Fibroblast of skin of back (primary cell): Measurements from ENCODE around the gene PNMA3.
"Not testable (repeated sequence)": the region's sequence is repeated elsewhere in the genome, so short reads cannot be mapped to it uniquely, and the experiment has no call there.

Experiments used
- DNase-seq: peaks from one replicate; pipeline ENCODE4 v3.0.0-alpha.2; 2013

PNMA3 gene

DNA sequence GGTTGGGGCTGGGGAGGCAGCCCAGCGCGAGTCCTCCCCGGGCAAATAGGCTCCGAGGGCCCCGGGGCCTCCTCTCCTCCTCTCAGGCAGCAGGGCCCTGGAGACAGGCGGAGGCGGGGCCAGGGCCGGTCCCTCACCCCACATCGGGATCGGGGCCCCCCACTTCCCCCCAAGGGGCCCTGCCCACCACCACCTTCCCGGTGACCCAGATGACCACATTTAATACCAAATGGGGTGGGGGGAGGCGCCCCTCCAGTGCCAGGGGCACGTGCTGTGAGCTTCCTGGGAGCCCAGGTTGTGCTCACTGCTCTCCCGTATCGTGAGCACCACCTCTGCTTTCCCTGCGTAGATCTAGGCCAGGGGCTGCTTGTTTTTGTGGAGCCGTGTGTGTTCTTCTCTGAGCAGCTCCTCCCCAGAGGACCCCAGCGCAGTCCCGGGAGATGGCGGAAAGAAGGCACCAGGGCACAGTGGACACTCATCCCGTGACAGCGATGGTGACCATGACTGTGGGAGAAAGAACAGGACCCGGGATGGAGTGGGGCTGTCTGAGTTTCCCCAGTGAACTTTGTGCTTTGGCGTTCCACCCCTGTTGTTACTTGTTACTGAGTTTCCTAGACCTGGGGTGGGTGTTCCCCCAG is 18.1 kb downstream of the PNMA3 start:
- DNase-seq, result no peak

DNA sequence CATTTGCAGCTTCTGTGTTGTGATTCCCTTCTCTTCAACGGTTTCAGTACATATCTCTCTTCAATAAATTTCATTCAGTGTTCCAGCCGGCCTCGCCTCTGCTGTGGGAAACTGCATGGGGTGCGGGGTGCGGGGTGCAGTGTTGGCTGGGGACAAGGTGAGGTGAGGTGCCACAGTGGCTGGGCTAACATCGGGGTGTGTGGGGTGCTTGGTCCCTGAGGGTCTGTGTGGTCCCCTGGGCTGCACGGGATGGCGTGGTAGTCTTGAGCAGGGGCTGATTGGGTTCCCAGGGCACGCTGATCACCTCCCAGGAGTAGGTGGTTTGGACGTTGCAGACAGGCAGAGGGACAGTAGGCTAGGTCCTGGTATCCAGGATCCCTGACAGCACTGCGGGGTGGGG is 18.7 kb downstream of the PNMA3 start:
- DNase-seq, result no peak

DNA sequence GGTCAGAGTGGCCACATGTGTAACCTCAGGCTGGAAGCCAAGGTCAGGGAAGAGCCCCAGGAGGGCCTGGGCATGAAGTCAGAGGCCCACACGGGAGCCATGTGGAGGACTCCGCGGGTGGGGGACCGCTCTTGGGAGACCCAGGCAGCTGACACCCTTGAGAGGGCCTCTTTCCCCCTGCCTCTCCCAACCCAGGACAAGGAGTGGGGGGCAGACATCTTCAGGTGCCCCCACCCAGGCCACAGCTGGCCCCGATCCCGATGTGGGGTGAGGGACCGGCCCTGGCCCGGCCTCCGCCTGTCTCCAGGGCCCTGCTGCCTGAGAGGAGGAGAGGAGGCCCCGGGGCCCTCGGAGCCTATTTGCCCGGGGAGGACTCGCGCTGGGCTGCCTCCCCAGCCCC is 19.1 kb downstream of the PNMA3 start:
- no peak for DNase-seq

- DNase-seq, result not testable (repeated sequence)
Observed at GRCh38 chrX:153077437-153078135, 21.3 kb downstream of the PNMA3 start.

DNA sequence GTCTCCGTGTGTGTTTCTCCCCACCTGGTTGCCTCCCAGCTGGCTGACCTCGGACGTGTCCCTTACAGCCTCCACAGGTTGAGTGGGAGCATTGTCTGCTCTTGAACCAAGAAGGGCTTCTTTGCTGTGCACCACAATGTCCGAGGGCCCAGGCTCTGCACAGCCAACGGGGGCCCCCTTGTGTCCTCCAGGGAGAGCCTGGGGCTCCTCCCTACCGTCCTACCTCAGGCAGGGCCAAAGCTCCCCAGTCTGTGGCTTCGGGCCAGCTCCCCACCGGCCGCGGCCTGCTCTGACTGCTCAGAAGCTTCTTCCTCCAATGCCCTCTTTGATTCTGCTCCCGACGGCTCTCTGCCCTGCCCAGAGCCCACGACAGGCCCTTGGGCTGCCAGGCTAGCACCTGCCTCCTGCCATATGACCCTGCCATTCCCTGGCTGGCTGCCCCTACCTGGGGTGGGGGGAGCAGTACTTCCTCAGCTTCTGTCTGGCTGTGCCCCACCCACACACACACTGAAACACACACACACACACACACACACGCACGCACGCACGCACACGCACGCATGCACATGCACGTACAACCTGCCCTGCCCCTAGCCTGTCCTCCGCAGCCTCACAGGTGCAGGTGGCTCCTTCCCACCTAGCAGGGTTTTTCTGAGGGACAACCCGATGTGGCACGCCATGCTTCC is 27.1 kb downstream of the PNMA3 start:
- not testable (repeated sequence) for DNase-seq

GRCh38 chrX:153102418-153102817 is 46.1 kb downstream of the PNMA3 start:
- no peak for DNase-seq

DNA sequence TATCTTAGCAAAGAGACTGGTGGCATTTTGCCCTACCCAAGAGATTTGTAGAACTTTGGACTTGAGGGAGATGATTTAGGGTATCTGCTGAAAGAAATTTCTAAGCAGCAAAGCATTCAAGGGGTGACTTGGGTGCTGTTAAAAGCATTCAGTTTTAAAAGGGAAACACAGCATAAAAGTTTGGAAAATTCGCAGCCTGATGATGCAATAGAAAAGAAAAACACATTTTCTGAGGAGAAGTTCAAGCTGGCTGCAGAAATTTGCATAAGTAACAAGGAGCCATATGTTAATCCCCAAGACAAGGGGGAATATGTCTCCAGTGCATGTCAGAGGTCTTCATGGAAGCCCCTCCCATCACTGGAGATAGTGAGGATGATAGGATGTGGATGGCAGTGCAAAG is 48.7 kb downstream of the PNMA3 start:
- DNase-seq, result not testable (repeated sequence)

DNA sequence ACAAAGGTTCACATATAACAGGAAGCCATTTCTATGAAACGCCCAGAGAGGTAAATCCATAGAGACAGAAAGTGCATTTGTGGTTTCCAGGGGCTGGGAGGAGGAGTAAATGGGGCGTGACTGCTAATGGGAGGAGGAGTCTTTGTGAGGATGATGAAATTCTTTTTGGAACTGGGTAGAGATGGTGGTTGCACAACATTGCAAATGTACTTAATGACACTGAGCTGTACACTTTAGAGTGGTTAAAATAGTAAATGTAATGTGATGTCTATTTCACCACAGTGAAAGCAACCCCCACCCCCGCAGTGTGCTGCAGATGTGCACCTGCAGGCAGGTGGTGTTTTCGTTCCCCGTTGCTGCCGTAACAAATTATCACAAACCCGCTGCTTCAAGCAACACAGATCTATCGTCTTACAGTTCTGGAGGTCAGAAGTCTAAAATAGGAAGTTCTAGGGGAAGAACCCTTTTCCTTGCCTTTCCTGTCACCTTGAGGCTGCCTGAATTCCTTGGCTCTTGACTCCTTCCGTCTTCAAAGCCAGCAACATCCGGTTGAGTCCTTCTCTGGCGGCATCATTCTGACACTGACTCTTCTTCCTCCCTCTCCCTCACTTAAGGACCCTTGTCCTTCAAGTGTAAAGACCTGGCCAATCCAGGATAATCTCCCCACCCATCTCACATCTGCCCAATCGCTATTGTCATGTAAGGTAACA is 50.0 kb downstream of the PNMA3 start:
- not testable (repeated sequence) for DNase-seq
